HEK293T (cell line): Measurements from ENCODE around the gene CST6.

Experiments
- CTBP1 ChIP-seq: fragments of 450-650 bp; IDR thresholded peaks from 2 replicates; pipeline ENCODE4 v1.6.1; 2016; ENCODE audit warnings: borderline replicate concordance
- ELF4 ChIP-seq: fragments of 450-650 bp; IDR thresholded peaks from 2 replicates; pipeline ENCODE4 v1.6.1; 2017; ENCODE audit warnings: antibody characterized with exemption
- FOXA1 ChIP-seq: fragments of 450-650 bp; IDR thresholded peaks from 2 replicates; pipeline ENCODE4 v1.6.1; 2016; ENCODE audit warnings: mild to moderate bottlenecking
- FOXK2 ChIP-seq: fragments of 450-650 bp; IDR thresholded peaks from 2 replicates; pipeline ENCODE4 v1.6.1; 2016; ENCODE audit warnings: mild to moderate bottlenecking
- L3MBTL2 ChIP-seq: fragments of 450-650 bp; conservative IDR thresholded peaks from 2 replicates; pipeline ENCODE4 v1.6.1; 2016; ENCODE audit warnings: mild to moderate bottlenecking
- NFRKB ChIP-seq: fragments of 450-650 bp; IDR thresholded peaks from 2 replicates; pipeline ENCODE4 v1.6.1; 2016; ENCODE audit warnings: mild to moderate bottlenecking, moderate library complexity
- TARDBP ChIP-seq: fragments of 450-650 bp; IDR thresholded peaks from 2 replicates; pipeline ENCODE4 v1.6.1; 2016
- ZNF384 ChIP-seq: fragments of 450-650 bp; IDR thresholded peaks from 2 replicates; pipeline ENCODE4 v1.6.1; 2016
- TF ChIP-seq, protein P1 (sequence below): fragments of 450-650 bp; IDR thresholded peaks from 2 replicates; pipeline ENCODE4 v1.6.1; 2016

DNA sequence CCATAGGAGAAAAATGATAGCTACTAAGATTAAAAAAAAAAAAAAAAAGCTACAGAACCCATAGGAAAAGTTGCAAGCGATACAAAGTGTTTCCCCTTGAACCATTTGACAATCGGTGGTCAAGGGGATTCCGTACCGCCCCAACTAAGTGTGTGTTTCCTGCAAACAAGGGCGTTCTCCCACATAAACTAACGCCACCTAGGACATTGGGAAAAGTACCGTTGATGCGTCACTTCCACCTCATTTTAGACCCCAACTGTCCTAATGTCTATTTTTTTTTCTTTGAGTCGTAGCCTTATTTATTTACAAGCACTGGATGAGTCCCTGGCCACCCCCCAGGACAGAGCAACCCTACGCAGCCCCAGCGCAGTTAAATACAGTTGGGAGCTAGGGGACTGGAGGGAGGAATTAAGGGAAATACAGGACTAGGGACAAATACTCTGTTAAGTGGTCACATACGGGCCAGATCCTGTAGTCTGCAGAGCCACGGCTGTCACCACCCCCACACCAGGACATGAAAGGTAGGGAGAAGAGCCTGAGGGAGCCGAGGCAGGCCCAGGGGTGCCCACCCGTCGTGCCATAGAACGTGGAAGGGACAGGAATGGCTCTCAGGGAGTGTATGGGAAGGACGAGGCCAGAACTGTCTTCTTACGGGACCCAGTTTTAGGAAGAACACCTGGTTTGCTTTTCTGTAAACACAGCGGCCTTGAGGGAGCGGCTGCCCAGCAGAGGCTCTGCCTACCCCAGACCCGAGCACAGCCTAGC, 28.8 kb upstream of the CST6 start:
- TF ChIP-seq NFRKB (no peak), TARDBP (no peak), ELF4 (no peak), ZNF384 (no peak), CTBP1 (no peak), FOXA1 (no peak), FOXK2 (no peak), L3MBTL2 (no peak)
- TF ChIP-seq, protein P1, sequence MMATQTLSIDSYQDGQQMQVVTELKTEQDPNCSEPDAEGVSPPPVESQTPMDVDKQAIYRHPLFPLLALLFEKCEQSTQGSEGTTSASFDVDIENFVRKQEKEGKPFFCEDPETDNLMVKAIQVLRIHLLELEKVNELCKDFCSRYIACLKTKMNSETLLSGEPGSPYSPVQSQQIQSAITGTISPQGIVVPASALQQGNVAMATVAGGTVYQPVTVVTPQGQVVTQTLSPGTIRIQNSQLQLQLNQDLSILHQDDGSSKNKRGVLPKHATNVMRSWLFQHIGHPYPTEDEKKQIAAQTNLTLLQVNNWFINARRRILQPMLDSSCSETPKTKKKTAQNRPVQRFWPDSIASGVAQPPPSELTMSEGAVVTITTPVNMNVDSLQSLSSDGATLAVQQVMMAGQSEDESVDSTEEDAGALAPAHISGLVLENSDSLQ, result no peak
